ENCODE measurements around the gene KIFC3.
A peak's percentile ranks its signal among the peaks of the same experiment; 100 is the strongest.
"Not testable (repeated sequence)": the region's sequence is repeated elsewhere in the genome, so short reads cannot be mapped to it uniquely, and the experiment has no call there.

Gene KIFC3

DNA sequence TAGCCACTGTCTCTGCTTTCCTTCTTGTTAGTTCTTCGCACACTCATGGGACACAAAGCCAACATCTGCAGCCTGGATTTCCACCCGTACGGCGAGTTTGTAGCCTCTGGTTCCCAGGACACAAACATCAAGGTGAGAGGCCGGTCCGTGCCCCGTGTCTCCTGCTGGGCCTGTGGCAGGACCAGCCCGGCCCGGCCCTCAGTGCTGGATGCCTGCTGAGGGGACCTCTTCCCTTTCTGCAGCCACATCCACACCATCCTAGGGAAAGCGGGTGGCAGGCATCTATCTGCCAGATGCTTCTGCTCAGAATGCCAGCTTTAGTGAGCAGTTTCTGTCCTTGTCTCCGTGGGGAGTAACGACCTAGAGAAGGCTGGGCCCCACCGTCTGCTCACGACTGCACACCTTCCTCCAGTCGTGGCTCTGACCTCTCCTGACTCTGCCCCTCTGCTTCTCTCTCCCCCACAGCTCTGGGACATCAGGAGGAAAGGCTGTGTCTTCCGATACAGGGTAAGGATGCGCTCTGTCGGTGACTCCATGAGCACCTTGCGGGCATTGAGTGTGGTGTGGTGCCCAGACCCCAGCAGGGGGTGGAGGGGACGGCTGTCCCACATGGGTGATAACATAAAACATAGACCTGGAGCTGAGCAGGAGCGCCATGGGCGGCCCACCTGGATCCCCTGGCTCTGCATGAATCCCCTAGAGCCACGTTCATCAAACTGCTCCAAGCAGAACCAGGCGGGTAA, 51.3 kb downstream of the KIFC3 start:
- no peak for DNase-seq

- DNase-seq = no peak
These were observed 52.3 kb downstream of the KIFC3 start for GRCh38 chr16:57749856-57750452.

GRCh38 chr16:57749101-57749692, 53.1 kb downstream of the KIFC3 start:
- DNase-seq = no peak

DNA sequence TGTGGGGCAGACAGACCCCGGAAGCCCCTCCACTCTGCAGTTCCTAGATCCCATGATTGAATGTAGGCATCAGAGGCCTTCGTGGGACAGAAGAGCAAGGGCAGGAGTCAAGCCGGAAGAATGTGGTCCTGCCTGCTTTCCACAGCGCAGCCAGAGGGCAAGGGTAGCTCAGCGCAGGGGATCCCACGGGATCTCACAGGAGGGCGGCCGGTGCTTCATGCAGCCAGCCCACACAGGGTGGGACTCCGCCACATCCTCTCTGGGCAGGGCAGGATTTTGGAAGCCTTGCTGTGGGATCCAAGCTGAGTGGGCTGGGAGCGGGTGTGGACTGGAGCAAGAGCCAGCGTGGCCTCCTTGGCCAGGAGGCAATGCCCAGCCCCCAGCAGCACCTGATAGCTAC, 53.7 kb downstream of the KIFC3 start:
- DNase-seq = no peak

GRCh38 chr16:57747996-57748395, 54.3 kb downstream of the KIFC3 start:
- DNase-seq = no peak

GRCh38 chr16:57747496-57747895, 54.8 kb downstream of the KIFC3 start:
- no peak for DNase-seq

DNA sequence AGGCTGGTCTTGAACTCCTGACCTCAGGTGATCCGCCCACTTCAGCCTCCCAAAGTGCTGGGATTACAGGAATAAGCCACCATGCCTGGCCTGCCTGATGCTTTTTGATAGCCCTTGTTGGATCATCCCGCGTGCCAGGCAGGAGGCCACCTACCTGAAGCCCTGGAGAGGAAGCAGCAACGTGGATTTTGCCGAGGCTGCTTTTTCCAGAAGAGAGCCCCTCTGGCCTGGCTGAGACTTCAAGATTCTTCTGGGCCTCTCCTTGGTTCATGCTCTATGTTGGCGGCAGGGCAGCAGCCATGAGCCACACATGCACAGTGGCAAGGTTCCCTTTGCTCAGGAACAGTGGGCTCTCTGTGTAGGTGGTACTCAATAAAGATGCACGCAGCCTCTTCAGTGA, 55.2 kb downstream of the KIFC3 start:
- DNase-seq = no peak

DNA sequence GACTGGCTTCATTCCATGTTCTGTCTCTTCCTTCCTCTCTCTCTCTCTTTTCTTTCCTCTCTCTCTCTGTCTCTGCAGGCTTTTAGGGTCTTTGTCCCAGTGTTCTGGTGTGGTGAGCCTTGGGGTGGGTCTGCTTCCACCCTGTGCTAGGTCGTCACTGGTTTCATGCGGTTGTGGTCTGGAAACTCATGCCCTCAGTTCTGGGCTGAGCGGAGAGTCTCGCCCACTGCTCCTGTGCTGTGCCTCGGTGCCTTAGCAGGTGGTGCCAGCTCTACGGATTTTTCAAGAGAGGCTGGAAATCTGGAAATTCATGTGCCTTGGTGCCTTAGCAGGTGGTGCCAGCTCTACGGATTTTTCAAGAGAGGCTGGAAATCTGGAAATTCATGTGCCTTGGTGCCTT, 56.0 kb downstream of the KIFC3 start:
- DNase-seq = not testable (repeated sequence)

GRCh38 chr16:57745768-57746167, 56.5 kb downstream of the KIFC3 start:
- DNase-seq = no peak

DNA sequence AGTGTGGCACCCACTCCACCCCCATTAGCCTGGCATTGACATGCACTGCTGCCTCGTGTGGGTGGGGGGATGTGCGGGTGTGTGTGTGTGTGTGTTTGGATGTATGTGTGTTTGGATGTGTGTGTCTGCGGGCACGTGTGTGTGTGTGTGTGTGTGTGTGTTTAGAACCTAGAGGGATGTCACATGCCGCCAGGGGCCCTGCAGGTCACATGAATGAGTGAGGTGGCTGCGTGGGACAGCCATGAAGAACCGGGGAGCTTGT, 57.7 kb downstream of the KIFC3 start:
- no peak for DNase-seq

DNA sequence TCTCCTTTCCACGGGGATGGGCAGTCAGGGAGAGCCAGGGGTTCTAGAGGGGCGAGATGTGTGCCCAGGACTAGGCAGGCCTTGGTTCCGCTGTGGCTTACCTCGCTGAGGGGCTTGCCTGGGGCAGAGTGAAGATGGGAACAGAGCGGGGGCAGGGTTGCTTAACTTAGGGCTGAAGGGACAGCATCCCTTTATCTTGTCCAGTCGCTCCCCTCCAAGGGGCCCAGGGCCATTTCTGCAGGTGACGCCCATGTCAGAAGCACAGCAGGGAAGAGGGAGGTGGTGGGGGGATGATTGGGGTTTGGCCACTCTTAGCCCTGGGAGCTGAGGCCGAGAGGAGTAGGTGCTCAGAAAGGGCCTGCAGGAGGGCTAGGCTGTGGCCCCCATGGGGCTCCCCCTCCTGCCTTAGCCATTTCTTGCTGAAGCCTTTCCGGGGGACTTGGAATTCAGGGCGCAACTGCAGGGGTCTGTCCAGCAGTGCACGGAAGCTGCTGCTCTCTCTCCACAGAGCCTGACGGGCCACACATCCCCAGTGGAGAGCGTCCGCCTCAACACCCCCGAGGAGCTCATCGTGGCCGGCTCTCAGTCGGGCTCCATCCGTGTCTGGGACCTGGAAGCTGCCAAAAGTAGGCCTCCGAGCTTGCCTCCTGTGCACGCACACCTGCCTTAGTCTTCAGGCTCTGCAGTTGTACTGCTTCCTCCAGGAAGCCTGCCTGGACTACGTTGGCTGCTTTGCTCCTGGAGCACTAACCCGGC, 58.2 kb downstream of the KIFC3 start:
- DNase-seq = no peak

DNA sequence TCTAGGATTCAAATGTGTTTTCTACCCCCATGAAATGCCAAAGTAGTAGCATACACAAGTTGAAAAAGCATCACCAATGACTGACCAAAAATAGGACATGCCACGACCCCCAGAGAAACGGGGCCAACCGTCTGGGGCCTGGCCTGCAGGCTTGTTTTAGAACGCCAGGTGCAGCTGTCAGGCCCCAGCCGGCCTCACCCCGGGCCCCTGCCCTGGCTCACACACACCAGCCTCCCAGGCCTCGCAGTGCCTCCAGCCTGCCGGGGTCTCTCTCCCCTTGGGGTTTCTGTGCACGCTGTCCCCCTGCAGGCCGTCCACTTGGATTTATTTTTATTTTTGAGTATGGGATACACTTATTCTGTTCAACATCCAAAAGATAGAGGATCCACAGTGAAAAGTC, 58.8 kb downstream of the KIFC3 start:
- DNase-seq = no peak

DNA sequence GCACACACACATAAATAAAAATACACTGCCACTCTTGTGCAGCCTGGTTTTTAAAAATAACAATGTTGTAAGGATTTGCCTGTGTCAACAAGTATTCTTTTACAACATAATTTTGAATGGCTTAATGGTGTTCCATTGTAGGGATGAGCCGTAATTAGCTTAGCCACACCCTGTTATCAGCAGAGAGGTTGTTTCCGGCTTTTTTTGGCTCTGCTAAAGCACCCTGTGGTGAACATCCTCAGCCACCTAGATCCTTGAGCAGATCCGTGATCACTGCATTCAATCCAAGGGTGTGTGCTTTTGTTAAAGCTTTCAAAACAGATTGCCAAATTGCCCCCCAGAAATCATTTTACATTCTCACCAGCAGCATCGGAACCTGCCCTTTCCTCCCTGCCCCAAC, 59.7 kb downstream of the KIFC3 start:
- DNase-seq = no peak

DNA sequence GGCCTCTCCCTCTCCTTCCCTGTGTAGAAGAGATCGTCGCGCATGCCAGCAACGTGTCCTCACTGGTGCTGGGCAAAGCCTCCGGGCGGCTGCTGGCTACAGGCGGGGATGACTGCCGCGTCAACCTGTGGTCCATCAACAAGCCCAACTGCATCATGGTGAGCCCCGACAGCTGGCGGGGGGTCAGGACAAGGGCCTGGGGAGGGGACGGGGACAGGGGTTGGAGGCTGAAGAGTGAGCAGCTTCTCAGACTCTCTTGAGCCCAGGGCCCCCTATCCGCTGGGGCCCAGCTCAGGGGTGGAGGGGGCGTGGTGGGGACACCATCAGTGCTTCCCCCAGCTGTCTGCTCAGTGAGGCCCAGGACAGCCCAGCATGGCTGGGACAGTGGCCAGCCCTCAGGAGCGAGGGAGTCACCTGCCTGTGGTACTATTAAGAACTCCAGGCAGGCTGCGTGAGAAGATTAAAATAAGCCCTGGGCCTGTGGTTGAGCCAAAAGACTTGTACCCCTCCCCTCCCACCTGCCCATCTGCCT, 60.6 kb downstream of the KIFC3 start:
- DNase-seq = no peak

- DNase-seq = no peak
These were observed 61.7 kb downstream of the KIFC3 start for GRCh38 chr16:57740423-57741071.

- no peak for DNase-seq
These were observed 62.4 kb downstream of the KIFC3 start for GRCh38 chr16:57739756-57740422.

GRCh38 chr16:57738844-57739243, 63.4 kb downstream of the KIFC3 start:
- no peak for DNase-seq

DNA sequence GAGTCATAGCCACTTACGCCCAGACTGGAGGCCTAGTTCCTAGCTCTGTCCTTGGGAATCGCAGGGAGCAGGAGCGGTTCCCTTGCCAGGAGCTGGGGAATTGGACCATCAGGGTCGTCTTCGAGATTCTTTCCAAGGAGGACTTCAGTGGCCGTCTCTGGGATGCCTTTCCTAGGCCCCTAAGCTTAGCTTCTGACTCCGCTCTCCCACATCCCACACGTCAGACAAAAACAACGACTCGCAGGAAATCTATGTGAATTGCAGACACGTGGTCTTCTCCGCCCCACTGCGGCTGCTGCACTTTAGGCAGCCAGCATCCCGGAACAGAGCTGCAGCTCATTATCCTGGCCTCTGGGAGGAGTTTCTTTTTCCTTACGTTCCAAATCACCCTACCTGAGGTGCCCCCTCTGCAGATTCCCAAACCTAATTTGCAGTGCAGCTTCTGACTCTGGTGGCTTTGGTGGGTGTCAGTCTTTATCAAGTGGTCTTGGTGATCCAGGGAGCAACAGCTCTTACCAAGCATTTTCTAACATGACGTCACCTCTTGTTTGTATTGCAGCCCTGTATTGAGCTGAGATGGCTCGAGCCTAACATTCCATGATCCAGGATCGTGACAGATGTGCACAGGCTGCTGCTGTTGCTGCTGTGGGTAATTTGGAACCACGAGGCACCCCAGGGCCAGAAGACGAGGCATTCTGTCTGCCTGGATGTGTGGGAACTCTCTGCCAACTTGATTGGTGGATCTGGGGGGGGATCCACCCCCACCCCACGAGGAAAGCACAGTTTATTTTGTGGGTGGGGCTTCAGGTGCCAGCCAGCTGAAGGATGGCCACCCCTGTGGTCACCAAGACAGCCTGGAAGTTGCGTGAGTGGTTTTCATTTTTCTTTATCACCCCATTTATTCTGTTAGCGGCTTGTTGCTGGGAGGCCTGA, 65.6 kb downstream of the KIFC3 start:
- DNase-seq = peak; percentile 20

- DNase-seq = no peak
These were observed 66.4 kb downstream of the KIFC3 start, which contains the start of gene KATNB1 for GRCh38 chr16:57735755-57736418. Gene KATNB1 (plus strand): TSS chr16:57735770. CDS start chr16:57737244, 1,474 bp downstream.

DNA sequence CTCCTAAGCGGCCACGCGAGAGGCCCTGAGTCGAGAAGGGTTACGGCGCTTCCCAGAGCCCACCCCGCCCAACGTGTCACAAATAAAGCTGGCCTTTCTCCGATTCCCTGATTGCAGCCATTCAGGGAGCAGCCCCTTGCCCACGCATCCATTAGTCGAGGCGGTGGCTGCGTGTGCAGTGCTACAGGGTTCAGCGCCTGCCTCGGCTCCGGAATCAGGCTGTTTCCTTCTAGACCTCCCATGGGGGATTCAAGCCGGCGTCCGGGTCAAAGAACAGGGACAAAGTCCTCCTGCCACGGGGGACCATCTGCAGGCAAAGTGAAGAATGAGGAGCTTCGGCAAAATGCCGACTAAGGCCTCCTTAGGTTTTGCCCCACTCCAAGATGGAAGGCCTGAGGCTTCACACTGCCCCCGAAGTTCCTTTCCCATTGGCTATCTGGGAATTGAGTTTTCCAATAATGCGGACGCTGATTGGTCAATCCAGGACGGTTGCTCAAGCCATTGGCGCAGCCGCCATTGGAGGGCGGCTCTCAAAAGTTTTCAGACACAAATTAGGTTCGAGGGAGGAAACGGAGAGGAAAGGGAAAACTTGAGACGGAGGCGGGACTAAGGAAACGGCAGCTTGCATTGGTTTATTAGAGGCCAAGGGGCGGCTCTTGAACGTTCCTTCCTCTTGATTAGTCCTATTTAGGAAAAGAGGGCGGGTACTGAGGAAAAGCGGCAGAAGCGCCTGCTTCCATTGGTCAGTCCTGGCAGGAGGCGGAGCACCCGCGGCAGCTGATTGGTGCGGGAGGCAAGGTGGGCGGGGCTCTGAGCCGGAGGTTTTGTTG, 67.2 kb downstream of the KIFC3 start:
- peak; percentile 98 for DNase-seq
